UCSD-AML1 (cell line): Measurements from ENCODE around the gene PPIL6.

Source experiments
- DNase-seq: peaks from one replicate; lab custom pipeline; 2025; ENCODE audit not compliant: unreplicated experiment; lab: John Stamatoyannopoulos, UW

The PPIL6 gene

DNA sequence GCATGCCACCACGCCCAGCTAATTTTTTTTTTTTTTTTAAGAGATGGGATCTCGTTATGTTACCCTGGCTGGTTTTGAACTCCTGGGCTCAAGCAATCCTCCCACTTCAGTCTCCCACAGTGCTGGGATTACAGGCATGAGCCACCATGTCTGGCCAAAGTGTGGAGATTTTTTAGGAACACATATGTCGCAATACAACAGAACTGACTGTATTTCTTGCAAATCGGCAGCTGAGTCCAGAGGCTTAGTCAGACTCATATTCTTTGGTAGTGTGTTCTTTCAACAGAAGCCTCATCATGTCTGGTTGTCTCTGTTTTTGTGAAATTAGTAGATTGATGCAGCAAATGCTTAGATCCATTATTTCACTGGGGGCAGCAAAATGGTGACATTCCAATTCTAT lies 34.2 kb downstream of the PPIL6 start:
- DNase-seq, result no peak

DNA sequence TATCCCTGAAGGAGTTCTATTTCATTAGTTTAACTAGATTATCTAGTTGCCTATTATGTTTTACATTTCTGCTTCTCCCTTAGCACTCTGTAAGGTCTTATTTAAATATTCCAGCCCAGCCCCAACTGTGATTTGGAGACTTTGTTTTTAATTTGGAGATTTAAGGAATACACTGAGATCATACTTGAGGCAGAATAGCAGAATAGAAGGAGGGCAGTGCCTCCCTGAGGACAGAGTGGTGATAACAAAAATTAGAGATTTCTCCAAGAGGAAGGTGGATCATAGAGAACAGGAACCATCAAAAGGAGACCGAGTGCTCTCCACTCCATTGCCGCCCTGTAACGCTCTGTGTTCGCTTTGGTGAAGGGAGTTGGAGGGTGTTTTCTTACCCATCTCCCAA lies 43.4 kb downstream of the PPIL6 start:
- DNase-seq, result peak; percentile 29

DNA sequence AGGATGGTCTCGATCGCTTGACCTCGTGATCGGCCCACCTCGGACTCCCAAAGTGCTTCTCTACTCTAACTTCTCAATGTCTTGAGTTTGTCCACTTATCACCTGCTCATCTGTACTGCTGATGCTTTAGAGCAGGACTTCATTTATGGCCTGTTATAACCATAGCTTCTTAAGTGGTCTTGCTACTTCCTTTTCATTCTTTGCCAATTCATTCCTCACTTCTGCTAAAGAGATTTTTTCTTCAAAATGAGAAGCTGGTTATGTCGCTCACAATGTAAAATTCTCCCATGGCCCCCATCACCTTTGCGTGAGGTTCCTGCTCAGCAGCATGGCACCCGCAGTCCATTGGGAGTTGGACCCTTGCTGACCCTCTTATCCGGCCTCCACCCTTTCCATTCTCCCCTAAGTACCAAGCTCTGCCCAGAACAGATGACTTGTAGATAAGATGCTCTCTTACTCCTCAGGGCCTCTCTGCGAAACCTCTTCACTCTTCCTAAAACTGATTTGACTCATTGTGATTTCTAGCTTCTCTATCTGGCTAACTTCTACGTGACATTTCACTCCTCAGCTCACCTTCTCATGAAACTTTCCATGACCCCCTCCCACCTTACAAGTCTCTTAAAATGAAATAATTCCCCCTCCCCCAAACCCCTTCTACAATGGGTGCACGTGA lies 44.2 kb downstream of the PPIL6 start:
- no peak for DNase-seq

DNA sequence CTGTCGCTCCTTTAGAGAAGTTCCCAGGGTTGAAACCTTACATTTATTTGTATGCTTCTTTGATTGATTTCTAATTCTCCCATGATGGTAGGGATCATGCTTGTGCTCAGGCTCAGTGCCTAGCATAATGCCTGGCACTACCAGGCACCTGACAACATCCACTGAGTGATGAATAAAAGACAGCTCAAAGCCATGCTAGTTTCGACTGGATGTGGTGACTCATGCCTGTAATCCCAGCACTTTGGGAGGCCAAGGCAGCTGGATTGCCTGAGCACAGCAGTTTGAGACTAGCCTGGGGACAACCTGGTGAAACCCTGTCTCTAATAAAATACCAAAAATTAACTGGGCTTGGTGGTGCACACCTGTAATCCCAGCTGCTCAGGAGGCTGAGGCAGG lies 46.5 kb downstream of the PPIL6 start:
- no peak for DNase-seq

DNA sequence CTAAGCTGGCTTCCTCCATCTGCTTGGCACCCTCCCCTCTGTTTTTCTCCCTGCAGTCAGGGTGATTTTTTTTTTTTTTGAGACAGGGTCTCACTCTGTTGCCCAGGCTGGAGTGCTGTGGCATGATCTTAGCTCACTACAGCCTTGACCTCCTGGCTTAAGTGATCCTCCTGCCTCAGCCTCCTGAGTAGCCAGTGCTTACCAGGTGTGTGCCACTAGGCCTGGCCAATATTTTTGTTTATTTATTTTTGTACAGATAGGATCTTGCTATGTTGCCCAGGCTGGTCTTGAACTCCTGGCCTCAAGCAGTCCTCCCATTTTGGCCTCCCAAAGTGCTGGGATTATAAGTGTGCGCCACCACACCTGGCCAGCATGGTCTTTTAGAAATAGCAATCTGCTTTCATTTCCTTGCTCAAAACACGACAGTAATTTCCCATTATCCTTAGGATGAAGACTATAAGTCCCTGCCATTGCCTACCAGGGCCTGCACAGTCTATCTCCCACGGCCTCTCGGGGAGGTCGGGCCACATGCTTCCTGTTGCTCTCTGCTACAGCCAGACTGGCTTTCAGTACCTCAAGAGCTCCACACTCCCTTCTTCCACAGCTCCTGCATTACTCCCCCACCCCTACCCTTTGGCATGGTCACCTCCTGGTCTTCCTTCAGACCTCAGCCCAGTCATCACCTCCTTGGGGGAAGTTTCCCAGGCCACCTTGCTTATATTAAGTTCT lies 47.1 kb downstream of the PPIL6 start:
- peak; percentile 47 for DNase-seq

DNA sequence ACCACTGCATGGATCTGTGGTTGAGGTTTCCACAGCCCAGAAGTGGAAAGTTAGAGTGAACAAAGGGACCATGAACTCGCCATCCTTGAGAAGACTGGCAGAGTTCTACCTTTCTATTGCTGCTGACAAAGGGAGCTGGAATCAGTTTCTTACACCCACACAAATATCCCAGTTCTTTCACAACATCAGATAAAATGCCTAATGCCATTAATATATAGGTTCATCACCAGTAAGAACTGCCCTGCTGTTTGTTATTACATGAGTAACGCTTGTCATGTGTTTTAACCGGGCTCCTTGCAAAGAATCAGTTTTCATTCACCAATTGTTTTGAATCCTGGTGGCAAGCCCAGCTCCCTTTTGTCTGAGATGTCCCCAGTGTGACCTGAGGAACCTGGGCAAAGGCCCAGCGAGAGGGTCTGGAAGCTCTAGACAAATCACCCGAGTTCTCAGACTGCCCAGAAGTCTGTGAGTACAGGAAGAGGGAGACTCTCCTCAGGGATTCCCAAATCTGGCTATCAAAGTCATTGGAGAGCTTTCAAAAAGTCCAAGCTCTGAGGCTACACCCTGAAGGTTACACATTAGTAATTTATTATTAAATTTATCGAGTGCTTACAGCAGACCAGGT lies 50.7 kb downstream of the PPIL6 start:
- no peak for DNase-seq

DNA sequence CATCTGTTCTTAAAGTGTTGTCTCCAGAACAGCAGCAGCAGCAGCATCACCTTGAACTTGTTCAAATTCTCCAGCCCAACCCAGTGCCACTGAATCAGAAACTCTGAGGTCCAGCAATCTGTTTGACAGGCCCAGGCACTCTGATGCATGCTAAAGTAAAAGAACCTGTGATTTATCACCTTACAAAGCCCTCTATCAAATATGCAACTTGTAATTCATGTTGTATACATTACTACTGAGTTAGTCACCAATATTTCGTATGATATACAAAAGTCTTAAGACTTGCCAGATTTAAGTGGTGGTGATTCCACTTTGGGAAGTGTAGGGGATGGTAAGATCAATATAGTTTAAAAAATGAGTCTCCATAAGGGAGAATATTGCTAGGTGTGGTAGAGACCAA lies 52.2 kb downstream of the PPIL6 start:
- DNase-seq, result no peak

DNA sequence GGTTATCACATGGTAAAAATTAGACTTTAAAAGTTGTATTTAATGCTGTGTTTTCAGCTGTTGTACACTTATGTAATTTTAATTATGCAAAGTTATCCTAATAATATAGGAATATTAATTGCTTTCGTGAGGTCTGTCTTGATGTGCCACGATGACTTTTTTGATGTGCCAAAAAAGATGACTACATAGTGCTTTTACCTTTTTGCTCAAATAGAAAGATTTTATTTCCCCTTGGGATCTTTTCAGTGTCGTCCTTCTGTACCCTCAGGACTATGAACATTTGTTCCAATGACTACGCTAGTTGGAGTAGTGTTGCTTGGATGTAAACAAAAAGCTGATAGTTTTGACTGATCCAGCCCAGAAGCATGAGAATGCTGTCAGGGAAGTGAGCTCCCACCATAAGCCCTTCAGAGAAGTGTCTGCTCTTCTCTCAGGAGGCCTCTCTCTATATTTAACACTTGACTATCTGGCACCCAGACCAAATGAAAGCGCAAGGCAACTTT lies 56.9 kb downstream of the PPIL6 start:
- no peak for DNase-seq

DNA sequence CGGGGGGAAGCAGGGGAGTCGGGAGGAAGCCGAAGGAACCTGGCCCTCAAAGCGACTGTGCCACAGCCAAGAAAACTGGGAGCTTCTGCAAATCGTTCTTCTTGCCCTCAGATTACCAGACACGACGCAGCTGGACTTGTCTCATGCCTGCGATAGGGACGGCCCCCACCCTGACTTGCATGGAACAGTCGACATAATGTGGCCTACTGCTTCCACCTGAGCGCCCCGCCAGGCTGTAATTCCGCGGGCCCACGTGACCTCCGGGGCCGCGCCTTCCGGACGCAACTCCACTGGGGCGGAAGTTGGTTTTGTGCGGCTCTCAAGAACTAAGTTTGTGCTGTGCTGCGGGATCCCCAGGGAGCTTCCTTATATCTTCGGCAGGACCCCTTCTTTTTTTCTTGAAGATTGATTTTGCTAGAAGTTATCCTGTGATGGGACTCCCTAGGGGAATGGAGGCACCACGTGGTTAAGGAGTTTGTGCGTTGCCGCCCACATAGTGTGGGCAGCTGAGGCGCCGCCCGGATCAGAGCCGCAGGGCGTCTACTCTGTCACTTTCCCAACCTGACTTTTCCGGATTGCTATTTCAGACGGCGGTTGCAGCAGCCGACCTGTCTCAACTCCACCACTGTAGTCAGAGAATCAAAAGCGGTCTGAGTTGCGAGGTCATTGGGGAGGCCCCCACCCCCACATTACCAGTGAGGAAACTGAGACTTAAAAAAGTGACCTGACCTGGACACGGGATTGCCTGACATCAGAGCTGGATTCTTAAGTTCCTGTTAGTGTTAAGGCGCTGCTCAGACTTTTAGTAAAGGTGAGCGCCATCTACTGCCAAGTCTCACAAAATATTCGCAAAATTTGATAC lies 57.6 kb downstream of the PPIL6 start:
- peak; percentile 98 for DNase-seq

DNA sequence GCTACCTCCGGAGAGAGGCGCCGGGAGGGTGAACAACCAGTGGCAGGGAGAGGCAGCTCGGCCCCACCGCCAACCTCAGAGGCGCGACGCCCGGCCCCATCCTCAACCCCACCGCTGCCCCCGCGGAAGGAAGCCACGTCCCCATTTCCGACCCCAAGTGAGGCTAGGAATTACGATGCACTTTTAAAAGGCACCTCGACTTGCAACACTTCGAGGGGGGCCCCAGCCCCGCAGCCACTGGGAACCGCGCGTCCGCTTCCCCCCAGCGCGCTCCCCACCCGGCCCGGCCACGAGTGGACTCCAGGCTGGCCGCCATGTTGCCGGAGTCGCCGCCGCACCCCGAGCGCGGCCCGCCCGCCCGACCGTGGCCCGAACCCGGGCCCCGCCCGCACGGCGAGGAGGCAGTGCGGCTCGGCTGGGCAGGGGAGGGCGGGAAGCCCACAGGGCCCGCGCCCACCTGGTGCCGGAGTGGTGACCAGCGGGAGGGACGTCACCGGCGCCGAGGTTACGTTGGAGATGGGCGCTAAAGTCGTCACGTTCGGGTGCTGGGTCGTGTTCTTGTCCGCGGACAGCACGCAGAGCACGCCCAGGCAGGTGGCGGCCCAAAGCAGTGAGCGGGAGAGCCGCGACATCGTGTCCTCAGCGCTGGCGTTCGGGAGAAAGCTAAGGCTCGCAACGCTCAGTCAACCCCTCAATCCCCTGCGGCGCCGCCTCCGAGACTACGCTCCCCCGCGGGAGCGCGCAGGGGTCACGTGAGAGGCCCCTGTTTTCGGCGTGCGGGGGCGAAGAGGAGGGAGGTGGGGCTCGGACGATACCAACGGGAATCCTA lies 58.5 kb downstream of the PPIL6 start, which contains the start of gene CD164:
Gene CD164, minus strand, starts transcription at position 721 of the 829 bp plus-strand sequence. Its CDS starts 89 bp downstream, at position 632.
- peak; percentile 98 for DNase-seq

DNA sequence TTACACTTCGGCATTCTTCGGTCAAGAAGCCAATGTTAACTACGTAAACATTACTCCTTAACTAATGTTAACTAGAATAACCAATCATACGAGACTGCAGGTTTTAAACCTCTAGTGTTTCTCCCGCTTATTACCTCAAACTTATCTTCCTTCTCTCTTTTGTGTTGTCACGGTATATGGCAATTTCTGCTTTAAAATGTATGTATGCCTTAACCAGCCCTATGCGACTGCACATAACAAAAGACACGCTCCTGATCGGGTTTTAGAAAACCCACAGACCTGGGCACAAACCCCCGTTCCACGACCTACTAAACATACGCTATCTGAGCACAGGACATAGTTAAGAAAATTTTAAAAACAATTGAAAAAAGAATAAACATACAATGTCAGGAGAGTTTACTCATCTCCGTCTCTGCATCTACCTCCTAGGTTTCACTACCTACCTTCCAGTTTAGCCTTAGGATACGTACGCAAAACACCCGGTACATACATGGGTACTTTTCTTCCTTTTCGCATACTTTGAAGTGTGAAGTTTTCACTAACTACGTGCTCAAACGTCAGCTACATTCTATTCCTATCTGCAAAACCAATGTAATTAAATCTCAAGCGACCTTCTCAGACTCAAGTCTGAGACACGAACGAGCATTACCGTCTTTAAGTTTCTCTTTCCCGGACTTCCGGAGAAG lies 59.2 kb downstream of the PPIL6 start:
- no peak for DNase-seq

DNA sequence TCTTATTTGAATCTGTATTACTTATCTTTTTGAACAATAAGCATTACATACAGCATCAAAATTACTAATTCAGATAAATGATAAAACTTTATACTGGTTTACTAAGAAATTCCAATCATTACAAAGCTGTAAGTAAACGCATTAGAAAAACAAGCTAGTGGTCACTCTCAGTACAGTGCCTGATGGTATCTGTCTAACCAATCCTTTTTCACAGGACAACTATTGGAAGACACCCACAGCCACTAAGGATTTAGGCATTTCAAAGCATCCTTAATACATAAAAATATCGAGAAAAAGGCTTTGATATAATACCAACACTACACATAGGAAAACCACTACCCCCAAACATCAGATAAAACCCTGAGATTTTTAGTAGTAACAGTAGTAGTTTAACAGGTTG lies 60.7 kb downstream of the PPIL6 start:
- no peak for DNase-seq

DNA sequence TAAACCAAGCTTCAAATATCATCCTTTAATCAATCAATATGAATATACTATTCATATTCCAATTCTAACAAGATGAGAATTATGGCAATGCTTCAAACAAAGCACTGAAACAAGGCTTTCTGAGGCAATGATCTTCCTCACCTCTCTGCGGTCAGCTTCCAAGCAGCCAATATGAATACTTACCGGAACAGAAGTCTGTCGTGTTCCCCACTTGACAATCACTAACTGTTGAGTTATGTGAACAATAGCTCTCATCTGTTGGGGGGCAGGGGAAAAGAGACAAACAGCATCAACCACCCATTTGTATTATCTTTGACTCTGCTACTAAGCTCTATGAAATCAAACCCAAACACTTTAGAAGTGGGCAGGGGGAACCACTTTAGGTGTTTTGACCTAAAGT lies 62.7 kb downstream of the PPIL6 start:
- no peak for DNase-seq

DNA sequence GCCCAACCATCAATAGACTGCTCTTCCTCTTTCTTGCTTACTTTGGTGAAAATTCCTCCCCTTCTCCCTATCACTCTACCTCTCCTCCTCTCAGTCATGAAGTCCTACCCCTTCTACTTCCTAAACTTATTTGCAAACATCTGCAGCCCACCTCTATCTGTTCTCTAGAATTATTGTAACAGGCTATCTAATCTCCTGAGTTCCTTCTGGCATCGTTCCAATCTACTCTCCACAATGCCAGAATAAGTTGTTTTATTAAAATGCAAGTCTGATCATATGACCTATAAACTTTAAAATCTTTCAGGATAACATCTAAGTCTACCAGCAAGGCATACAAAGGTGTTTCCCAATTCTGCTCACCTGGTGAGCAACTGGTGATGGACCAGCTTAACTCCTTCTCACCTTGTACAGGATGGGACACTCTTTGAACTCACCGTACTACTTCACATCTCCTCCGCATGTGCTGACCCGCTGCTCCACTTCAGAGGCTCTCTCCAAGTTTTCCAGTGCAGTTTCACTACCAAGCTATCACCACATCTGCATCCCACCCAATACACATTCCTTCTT lies 66.0 kb downstream of the PPIL6 start:
- no peak for DNase-seq

DNA sequence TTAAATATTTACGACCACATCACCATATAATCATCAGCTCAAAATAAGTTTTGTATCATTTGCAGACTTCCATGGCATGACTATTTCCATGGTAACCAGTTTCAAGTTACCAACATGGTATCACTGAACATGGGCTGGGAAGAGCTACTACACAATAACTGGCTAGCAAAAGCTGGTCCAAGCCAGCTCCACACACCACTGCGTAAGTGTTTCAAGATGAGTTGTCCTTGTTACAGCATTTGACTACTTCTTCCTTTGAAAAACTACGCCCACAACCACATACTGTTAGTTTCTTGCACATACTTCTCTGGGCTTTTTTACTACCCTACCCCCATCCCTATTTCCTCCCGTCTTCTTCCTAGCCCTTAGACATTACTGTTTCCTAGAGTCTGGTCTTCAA lies 66.7 kb downstream of the PPIL6 start:
- no peak for DNase-seq

DNA sequence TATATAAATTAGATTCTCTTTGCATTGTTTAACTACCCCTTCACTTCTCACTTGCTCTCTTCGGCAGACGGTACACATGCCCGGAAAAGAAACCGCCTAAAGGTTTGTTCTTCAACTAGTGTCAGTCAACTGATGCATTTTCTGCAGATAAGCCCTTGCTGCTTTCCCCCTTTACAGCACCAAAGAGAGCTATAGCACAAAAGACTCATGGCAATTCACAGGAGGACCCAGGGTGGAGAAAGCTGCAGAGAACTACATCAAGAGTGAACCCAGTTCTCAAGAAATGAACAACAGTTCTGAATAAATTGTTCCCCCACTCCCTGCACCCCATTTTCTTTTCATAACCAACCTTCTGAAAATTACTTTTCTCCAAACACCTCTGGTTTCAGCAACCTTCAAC lies 67.1 kb downstream of the PPIL6 start:
- DNase-seq, result no peak

DNA sequence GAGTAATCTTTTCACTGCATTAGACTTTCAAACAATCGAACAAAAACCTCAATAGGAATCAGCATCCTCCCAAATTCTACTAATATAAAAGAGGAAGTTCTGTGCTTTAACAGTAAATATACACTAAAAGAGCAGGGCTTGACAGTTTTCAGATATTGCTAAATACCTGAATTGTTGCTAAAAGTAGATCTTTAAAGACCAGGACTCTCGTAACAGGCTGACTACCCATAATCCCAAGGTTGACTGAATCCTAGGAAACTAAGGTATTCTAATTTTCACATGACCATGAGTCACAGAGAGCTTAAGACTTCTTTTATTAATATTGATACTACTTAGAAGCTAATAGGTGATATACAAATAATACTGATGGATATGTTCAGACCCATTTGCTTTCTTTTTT lies 68.3 kb downstream of the PPIL6 start:
- no peak for DNase-seq

DNA sequence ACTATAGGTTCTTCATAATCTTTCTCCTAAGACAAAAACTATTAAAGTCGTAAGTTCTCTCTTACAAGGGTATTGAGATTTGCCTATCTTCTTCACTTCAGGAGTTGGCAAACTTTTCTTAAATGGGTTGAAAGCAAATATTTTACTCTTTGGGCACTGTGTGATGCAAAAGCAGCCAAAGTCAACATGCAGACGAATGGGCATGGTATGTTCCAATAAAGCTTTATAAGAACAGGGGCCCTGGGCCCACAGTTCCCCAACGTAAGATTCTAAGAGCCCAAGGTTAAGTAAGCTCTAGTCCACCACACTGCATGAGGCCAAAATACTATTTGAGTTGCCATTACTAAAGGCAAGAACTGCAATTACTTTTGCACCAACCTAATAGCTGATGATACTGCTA lies 69.6 kb downstream of the PPIL6 start:
- DNase-seq, result no peak

DNA sequence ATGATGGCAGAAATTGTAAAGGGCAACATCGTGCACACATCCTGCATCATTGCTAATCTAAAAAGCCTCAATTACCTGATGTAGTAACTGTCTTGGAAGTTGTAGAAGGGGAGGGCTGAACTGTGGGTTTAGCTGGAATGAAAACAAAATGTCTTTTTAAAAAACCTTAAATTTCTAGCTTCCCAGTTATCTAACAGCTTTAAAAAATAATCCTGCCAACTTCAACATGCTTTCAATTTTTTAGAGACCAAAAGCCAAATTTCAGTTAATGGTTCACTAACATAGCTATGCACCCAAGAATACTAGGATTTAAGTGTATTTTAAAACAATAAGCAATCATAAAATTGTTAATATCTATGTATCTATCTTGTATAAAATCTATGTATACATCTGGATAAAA lies 70.1 kb downstream of the PPIL6 start:
- no peak for DNase-seq
